ENCODE measurements around the gene NFKB1. TPM values are rescaled to one million over a fixed set of nuclear protein-coding genes. Genes with fewer than 3 reads are reported as not detected.

NFKB1 gene
- 40.7 and 57.9 TPM in 2 replicates for total RNA-seq

DNA sequence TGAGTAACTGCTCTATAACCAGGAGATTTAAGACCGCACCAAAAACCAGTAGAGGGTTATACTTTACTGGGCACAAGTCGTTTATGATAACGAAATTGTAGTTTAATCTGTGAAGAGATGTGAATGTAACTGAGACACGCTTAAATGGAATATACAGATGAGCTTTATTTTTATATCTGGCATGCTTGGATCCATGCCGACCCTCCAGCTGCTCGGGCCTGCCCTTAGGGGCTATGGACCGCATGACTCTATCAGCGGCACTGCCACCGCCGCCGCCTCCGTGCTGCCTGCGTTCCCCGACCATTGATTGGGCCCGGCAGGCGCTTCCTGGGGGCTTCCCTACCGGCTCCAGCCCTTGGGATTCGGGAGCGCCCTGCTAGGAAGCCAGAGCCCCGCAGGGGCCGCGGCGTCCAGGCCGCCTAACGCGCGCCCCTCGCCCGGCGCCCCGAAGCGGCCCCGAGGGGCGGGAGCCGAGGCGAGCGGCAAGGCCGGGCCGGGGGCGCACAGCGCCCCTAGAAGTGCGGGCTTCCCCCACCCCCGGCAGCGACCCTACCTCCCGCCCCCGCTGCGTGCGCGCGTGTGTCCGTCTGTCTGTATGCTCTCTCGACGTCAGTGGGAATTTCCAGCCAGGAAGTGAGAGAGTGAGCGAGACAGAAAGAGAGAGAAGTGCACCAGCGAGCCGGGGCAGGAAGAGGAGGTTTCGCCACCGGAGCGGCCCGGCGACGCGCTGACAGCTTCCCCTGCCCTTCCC lies at the start of gene NFKB1:
Gene NFKB1, plus strand, starts transcription at position 664 of the 751 bp plus-strand sequence. CDS start 24,160 bp downstream, outside the sequence.

Other genes starting within 250 kb of the NFKB1 start
- 10.4 and 11.1 TPM in 2 replicates for gene SLC39A8, start 155.9 kb upstream of the NFKB1 start, total RNA-seq

All from smooth muscle cell of the umbilical artery (primary cell).